Measurements from ENCODE around the gene KRTAP5-3. TPM values are rescaled to one million over a fixed set of nuclear protein-coding genes. Genes with fewer than 3 reads are reported as not detected.

KRTAP5-3 gene
- total and polyA plus RNA-seq, 2 of the 8 experiments (the other 6 are each of a cell fraction or from before 2014, with no cell fraction given) = not detected

DNA sequence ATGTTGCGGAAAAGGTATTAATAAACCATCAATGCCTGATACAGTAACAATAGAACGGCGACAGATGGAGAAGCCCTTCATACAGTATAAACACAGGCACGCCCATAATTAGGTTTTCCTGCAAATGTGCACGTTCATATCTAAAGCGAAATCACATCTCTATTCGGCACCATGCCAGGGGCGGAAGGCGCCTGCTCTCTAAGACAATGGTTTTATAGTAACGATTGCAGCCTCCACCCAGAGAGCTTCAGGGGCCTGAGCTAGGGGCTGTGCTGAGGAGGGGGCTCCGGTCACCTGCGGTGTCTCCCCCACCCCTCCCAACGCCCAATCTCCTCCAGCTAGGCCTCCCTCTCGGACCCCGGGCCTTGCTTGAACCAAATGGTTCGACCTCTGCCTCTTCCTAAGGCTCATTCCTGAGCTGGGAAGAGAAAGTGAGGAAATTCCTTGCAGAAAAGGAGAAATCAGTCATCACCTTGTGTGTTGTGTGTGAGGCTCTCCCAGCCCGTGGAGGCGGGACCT, 30.9 kb upstream of the KRTAP5-3 start:
- no peaks in the 10 kb centered on the region; a peak in 1 of 7 replicates for H3K27me3 ChIP-seq (replicated peaks in 1 of 4; ENCODE audit: control insufficient read depth in 3 of 4, extremely low read depth in 1 of 4, insufficient read depth in 3 of 4, low read length in 3 of 4)
- H2AK5ac ChIP-seq (ENCODE audit: low read depth, low read length) = no peak overlapping the region
- no peak overlapping the region for H3K27ac ChIP-seq (ENCODE audit: low read depth, low read length)
- no peak overlapping the region for H2BK120ac ChIP-seq (replicated peaks; ENCODE audit: low read depth, low read length)
- no peak overlapping the region for H3K4me2 ChIP-seq (ENCODE audit: insufficient read depth in 1 of 2, low read depth in 2 of 2, low read length in 2 of 2)
- 91% methylated on average over 15 of the region's 18 CpGs; no CpG with 5 or more reads in 1 of the 2 experiments for WGBS, 2 experiments (ENCODE audit: extremely low coverage in 1 of 2, insufficient coverage in 1 of 2, insufficient read length in 1 of 2, insufficient replicate concordance in 2 of 2, low coverage in 1 of 2, low lambda C conversion rate in 2 of 2, missing lambda C conversion rate in 1 of 2)
- H3K36me3 ChIP-seq (ENCODE audit: control insufficient read depth in 2 of 4, insufficient read depth in 4 of 4, low read length in 3 of 4) = no peaks in the 10 kb centered on the region
- no peaks in the 10 kb centered on the region for H3K79me2 ChIP-seq (ENCODE audit: control insufficient read depth in 1 of 2, insufficient read depth in 2 of 2, low read length in 2 of 2)
- no peak for FAIRE-seq
- H2BK5ac ChIP-seq (ENCODE audit: low read depth, low read length) = no peak overlapping the region
- no peak overlapping the region for H3K56ac ChIP-seq (replicated peaks; ENCODE audit: insufficient read length, low read depth, low read length)
- no peak overlapping the region for H3K4ac ChIP-seq (replicated peaks; ENCODE audit: insufficient read length, low read depth, low read length)
- ChIA-PET CTCF (ENCODE audit: partially characterized antibody) (interaction anchor here (0.7 to 4.9 kb wide), 31 partner anchors 8 to 518 kb away, joined by 3 to 47 read pairs (median 5); partner anchors contain the start of genes KRTAP5-3 and KRTAP5-5), POLR2A (ENCODE audit: partially characterized antibody) (no interaction called here)
- H3K9ac ChIP-seq (replicated peaks in 1 of 4; ENCODE audit: extremely low read depth in 1 of 4, low read depth in 3 of 4, low read length in 3 of 4) = no peak overlapping the region
- no peaks in the 10 kb centered on the region for H3K9me3 ChIP-seq (ENCODE audit: insufficient read depth in 2 of 2, low read depth in 1 of 2, low read length in 1 of 2)
- no peak overlapping the region for H4K5ac ChIP-seq (ENCODE audit: insufficient read length, low read depth, low read length)
- DNase-seq (ENCODE audit: low read depth in 1 of 2, low spot score in 2 of 2) = no peak
- H3K18ac ChIP-seq (ENCODE audit: extremely low read depth, low read length) = no peak overlapping the region
- H2BK12ac ChIP-seq (ENCODE audit: low read depth, low read length) = no peak overlapping the region
- H3K14ac ChIP-seq (ENCODE audit: insufficient read length) = no peak overlapping the region
- no peaks in the 10 kb centered on the region for H3K79me1 ChIP-seq (ENCODE audit: low read depth, low read length)
- no peak overlapping the region for H2BK15ac ChIP-seq (ENCODE audit: low read length)
- H2BK20ac ChIP-seq (ENCODE audit: low read length) = no peak overlapping the region
- no peak overlapping the region for H4K8ac ChIP-seq (ENCODE audit: extremely low read depth, insufficient read depth, low read length)
- H2AFZ ChIP-seq (ENCODE audit: low read length) = no peak overlapping the region
- no peaks in the 10 kb centered on the region; a peak in 1 of 7 replicates for H3K4me1 ChIP-seq (replicated peaks in 1 of 4; ENCODE audit: control insufficient read depth in 3 of 4, insufficient read depth in 4 of 4, low read length in 3 of 4)
- no peak overlapping the region for H4K91ac ChIP-seq (replicated peaks; ENCODE audit: insufficient read length, low read length)
- H3K23me2 ChIP-seq (ENCODE audit: low read depth, low read length) = no peaks in the 10 kb centered on the region; the same call in 1 of the 2 replicates
- no peak overlapping the region for H3K4me3 ChIP-seq (ENCODE audit: extremely low read depth in 1 of 4, insufficient read depth in 2 of 4, low read depth in 3 of 4, low read length in 4 of 4)
- H4K20me1 ChIP-seq (replicated peaks in 1 of 2; ENCODE audit: control insufficient read depth in 1 of 2, insufficient read depth in 2 of 2, low read length in 2 of 2) = no peaks in the 10 kb centered on the region
- no peak overlapping the region for H3K23ac ChIP-seq (ENCODE audit: insufficient read length)
- TF ChIP-seq SAP30 (IDR thresholded peaks at IDR 0.05; ENCODE audit: insufficient read depth, insufficient replicate concordance, low read length) = no peak
- no peak for TF ChIP-seq FOSL1 (IDR thresholded peaks at IDR 0.05; ENCODE audit: insufficient read depth, low read depth, low read length)
- no peak for TF ChIP-seq BCL11A (IDR thresholded peaks at IDR 0.05; ENCODE audit: low read depth in 2 of 2, low read length in 2 of 2)
- no peak for TF ChIP-seq RFX5 (IDR thresholded peaks at IDR 0.05; ENCODE audit: borderline replicate concordance, low read depth, low read length)
- no peak for TF ChIP-seq TCF12 (IDR thresholded peaks at IDR 0.05; ENCODE audit: low read depth, low read length)
- TF ChIP-seq SIRT6 (IDR thresholded peaks at IDR 0.05; ENCODE audit: low read length) = no peak
- TF ChIP-seq SRF (IDR thresholded peaks at IDR 0.05; ENCODE audit: low read depth, low read length) = no peak
- no peak for TF ChIP-seq JUND (IDR thresholded peaks at IDR 0.05; ENCODE audit: low read length)
- TF ChIP-seq RNF2 (IDR thresholded peaks at IDR 0.05; ENCODE audit: borderline replicate concordance, low read depth, low read length, missing control alignments, poor library complexity, severe bottlenecking) = no peak
- no peak for TF ChIP-seq NANOG (IDR thresholded peaks at IDR 0.05; ENCODE audit: insufficient read depth, low read depth, low read length, poor library complexity, severe bottlenecking)
- TF ChIP-seq KDM4A (IDR thresholded peaks at IDR 0.05; ENCODE audit: low read depth, low read length, severe bottlenecking) = no peak
- TF ChIP-seq POLR2A (IDR thresholded peaks at IDR 0.05; ENCODE audit: control extremely low read depth in 1 of 2, low read depth in 2 of 2, low read length in 2 of 2) = no peak
- TF ChIP-seq TAF1 (IDR thresholded peaks at IDR 0.05; ENCODE audit: low read depth, low read length) = no peak
- no peak for TF ChIP-seq SP1 (IDR thresholded peaks at IDR 0.05; ENCODE audit: low read depth, low read length)
- TF ChIP-seq TEAD4 (IDR thresholded peaks at IDR 0.05; ENCODE audit: low read depth, low read length) = no peak

Data from H1 (cell line).